ENCODE data around the gene TAF11. TPM values are rescaled to one million over a fixed set of nuclear protein-coding genes. Genes with fewer than 3 reads are reported as not detected.
"Not testable (repeated sequence)": the region's sequence is repeated elsewhere in the genome, so short reads cannot be mapped to it uniquely, and the experiment has no call there.

The TAF11 gene
- total RNA-seq, 1 donor from 2014 or later: 33.8 TPM

GRCh38 chr6:34904990-34905613 is 17.3 kb upstream of the TAF11 start:
- no peak overlapping the region for H3K27ac Mint-ChIP-seq (ENCODE audit: unreplicated experiment)
- DNase-seq (ENCODE audit: extremely low spot score, unreplicated experiment): no peak
- peaks cover 5% of the 10 kb centered on the region for H3K4me1 Mint-ChIP-seq (ENCODE audit: unreplicated experiment)
- H3K27me3 Mint-ChIP-seq (ENCODE audit: unreplicated experiment): no peaks in the 10 kb centered on the region
- no peaks in the 10 kb centered on the region for H3K9me3 Mint-ChIP-seq (ENCODE audit: unreplicated experiment)
- TF ChIP-seq CTCF (IDR thresholded peaks at IDR 0.05): no peak
- peaks cover 2% of the 10 kb centered on the region for H3K36me3 Mint-ChIP-seq (ENCODE audit: unreplicated experiment)
- no peak overlapping the region for H3K4me3 Mint-ChIP-seq (ENCODE audit: unreplicated experiment)

- peaks cover 2% of the 10 kb centered on the region for H3K36me3 Mint-ChIP-seq (ENCODE audit: unreplicated experiment)
- no peak for TF ChIP-seq CTCF (IDR thresholded peaks at IDR 0.05)
- DNase-seq (ENCODE audit: extremely low spot score, unreplicated experiment): no peak
- H3K27me3 Mint-ChIP-seq (ENCODE audit: unreplicated experiment): no peaks in the 10 kb centered on the region
- peaks cover 3% of the 10 kb centered on the region for H3K4me1 Mint-ChIP-seq (ENCODE audit: unreplicated experiment)
- H3K9me3 Mint-ChIP-seq (ENCODE audit: unreplicated experiment): no peaks in the 10 kb centered on the region
- no peak overlapping the region for H3K27ac Mint-ChIP-seq (ENCODE audit: unreplicated experiment)
- H3K4me3 Mint-ChIP-seq (ENCODE audit: unreplicated experiment): no peak overlapping the region
Observed at GRCh38 chr6:34901930-34902329, 14.1 kb upstream of the TAF11 start.

- TF ChIP-seq CTCF (IDR thresholded peaks at IDR 0.05): no peak
- Mint-ChIP-seq H3K4me3 (ENCODE audit: unreplicated experiment) (no peak overlapping the region), H3K4me1 (ENCODE audit: unreplicated experiment) (peaks cover 3% of the 10 kb centered on the region), H3K36me3 (ENCODE audit: unreplicated experiment) (peaks cover 2% of the 10 kb centered on the region), H3K9me3 (ENCODE audit: unreplicated experiment) (no peaks in the 10 kb centered on the region), H3K27me3 (ENCODE audit: unreplicated experiment) (no peaks in the 10 kb centered on the region), H3K27ac (ENCODE audit: unreplicated experiment) (no peak overlapping the region)
- no peak for DNase-seq (ENCODE audit: extremely low spot score, unreplicated experiment)
Observed at GRCh38 chr6:34900321-34901031, 12.6 kb upstream of the TAF11 start.

- not testable (repeated sequence) for DNase-seq (ENCODE audit: extremely low spot score, unreplicated experiment); H3K36me3 Mint-ChIP-seq (ENCODE audit: unreplicated experiment); H3K9me3 Mint-ChIP-seq (ENCODE audit: unreplicated experiment); H3K27me3 Mint-ChIP-seq (ENCODE audit: unreplicated experiment); H3K27ac Mint-ChIP-seq (ENCODE audit: unreplicated experiment); H3K4me3 Mint-ChIP-seq (ENCODE audit: unreplicated experiment); H3K4me1 Mint-ChIP-seq (ENCODE audit: unreplicated experiment)
Observed at GRCh38 chr6:34899748-34900147, 11.9 kb upstream of the TAF11 start.

GRCh38 chr6:34897716-34898115 is 9.9 kb upstream of the TAF11 start:
- DNase-seq (ENCODE audit: extremely low spot score, unreplicated experiment): no peak
- H3K36me3 Mint-ChIP-seq (ENCODE audit: unreplicated experiment): no peaks in the 10 kb centered on the region
- H3K4me3 Mint-ChIP-seq (ENCODE audit: unreplicated experiment): no peak overlapping the region
- H3K4me1 Mint-ChIP-seq (ENCODE audit: unreplicated experiment): peaks cover 3% of the 10 kb centered on the region
- no peak for TF ChIP-seq CTCF (IDR thresholded peaks at IDR 0.05)
- H3K27me3 Mint-ChIP-seq (ENCODE audit: unreplicated experiment): no peaks in the 10 kb centered on the region
- no peak overlapping the region for H3K27ac Mint-ChIP-seq (ENCODE audit: unreplicated experiment)
- no peaks in the 10 kb centered on the region for H3K9me3 Mint-ChIP-seq (ENCODE audit: unreplicated experiment)

All from osteocyte (in vitro differentiated cells).